Measurements from ENCODE around the gene SLC5A5.
A peak's percentile ranks its signal among the peaks of the same experiment; 100 is the strongest.

SLC5A5 gene

DNA sequence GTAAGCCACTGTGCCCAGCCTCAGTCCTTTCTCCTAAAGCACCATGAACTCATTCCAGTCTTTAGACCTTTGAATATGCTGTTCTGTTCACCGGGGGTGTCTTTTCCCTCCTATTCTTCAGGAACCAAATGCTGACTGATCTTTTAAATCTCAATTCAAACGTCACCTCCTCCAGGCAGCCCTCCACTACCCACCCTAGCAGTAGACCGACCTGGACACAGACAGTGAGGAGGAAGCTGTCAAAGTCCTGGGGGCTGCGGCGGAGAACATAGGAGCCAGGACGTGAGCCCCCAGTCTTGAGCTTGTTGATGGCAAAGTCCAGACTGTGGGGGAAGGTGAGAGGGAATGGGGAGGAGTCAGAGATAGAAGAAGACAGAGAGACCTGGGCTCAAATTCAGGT lies 31.7 kb upstream of the SLC5A5 start:
- TF ChIP-seq NFRKB (IDR thresholded peaks at IDR 0.05): no peak
- no peak for TF ChIP-seq ELF4 (IDR thresholded peaks at IDR 0.05)
- no peak for TF ChIP-seq FOXA1 (IDR thresholded peaks at IDR 0.05)
- no peak for TF ChIP-seq TARDBP (IDR thresholded peaks at IDR 0.05)
- TF ChIP-seq SUZ12 (IDR thresholded peaks at IDR 0.05): no peak
- no peak for TF ChIP-seq SP1 (IDR thresholded peaks at IDR 0.05)
- TF ChIP-seq ZNF384 (IDR thresholded peaks at IDR 0.05): no peak
- TF ChIP-seq FOXK2 (IDR thresholded peaks at IDR 0.05): no peak
- TF ChIP-seq HDGF (IDR thresholded peaks at IDR 0.05; ENCODE audit: borderline replicate concordance): no peak
- ChIA-PET POLR2A (no interaction called here), CTCF (no interaction called here)
- no peak for DNase-seq (ENCODE audit: extremely low spot score)

DNA sequence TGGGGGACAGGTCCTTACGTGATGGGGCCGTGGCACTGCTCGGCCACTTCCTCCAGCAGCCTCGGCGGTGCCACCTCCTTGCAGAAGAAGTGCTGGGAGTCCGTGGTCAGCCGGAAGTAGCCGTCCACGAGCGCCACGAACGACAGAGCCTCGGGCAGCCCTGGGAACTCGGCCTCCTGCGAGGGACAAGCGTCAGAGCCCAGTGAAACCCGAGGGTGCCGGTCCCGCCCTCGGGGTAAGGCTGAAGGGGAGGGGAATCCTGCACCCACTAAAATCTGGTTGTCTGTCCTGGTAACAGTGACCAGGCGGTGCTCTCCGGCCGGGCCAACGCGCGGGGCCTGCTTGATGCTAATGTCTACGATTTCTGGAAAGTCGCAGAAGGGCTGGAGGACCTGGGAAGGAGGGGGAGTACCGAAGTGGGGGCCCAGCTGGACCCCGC lies 30.4 kb upstream of the SLC5A5 start:
- TF ChIP-seq, protein P1, sequence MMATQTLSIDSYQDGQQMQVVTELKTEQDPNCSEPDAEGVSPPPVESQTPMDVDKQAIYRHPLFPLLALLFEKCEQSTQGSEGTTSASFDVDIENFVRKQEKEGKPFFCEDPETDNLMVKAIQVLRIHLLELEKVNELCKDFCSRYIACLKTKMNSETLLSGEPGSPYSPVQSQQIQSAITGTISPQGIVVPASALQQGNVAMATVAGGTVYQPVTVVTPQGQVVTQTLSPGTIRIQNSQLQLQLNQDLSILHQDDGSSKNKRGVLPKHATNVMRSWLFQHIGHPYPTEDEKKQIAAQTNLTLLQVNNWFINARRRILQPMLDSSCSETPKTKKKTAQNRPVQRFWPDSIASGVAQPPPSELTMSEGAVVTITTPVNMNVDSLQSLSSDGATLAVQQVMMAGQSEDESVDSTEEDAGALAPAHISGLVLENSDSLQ (IDR thresholded peaks at IDR 0.05): no peak
- TF ChIP-seq L3MBTL2 (conservative IDR thresholded peaks at IDR 0.05): no peak
- no peak for TF ChIP-seq NFRKB (IDR thresholded peaks at IDR 0.05)
- TF ChIP-seq HDGF (IDR thresholded peaks at IDR 0.05; ENCODE audit: borderline replicate concordance): no peak
- no peak for TF ChIP-seq FOXK2 (IDR thresholded peaks at IDR 0.05)
- no peak for TF ChIP-seq ZNF384 (IDR thresholded peaks at IDR 0.05)
- TF ChIP-seq SP1 (IDR thresholded peaks at IDR 0.05): no peak
- TF ChIP-seq TARDBP (IDR thresholded peaks at IDR 0.05): no peak
- no peak for TF ChIP-seq SUZ12 (IDR thresholded peaks at IDR 0.05)
- no peak for TF ChIP-seq ARNT (IDR thresholded peaks at IDR 0.05)
- TF ChIP-seq ELF4 (IDR thresholded peaks at IDR 0.05): no peak
- TF ChIP-seq CTBP1 (IDR thresholded peaks at IDR 0.05; ENCODE audit: borderline replicate concordance): no peak
- TF ChIP-seq LEF1 (IDR thresholded peaks at IDR 0.05; ENCODE audit: borderline replicate concordance): no peak
- no peak for TF ChIP-seq BHLHE40 (IDR thresholded peaks at IDR 0.05; ENCODE audit: borderline replicate concordance)
- no peak for TF ChIP-seq FOXM1 (IDR thresholded peaks at IDR 0.05; ENCODE audit: borderline replicate concordance)
- no peak for TF ChIP-seq FOXA1 (IDR thresholded peaks at IDR 0.05)
- no peak for DNase-seq (ENCODE audit: extremely low spot score)
- ChIA-PET POLR2A (interaction anchor here (0.8 to 3.1 kb wide), 3 partner anchors 18 to 38 kb away, joined by 3 to 22 read pairs (median 3); partner anchors contain the start of gene RPL18A), CTCF (no interaction called here)

DNA sequence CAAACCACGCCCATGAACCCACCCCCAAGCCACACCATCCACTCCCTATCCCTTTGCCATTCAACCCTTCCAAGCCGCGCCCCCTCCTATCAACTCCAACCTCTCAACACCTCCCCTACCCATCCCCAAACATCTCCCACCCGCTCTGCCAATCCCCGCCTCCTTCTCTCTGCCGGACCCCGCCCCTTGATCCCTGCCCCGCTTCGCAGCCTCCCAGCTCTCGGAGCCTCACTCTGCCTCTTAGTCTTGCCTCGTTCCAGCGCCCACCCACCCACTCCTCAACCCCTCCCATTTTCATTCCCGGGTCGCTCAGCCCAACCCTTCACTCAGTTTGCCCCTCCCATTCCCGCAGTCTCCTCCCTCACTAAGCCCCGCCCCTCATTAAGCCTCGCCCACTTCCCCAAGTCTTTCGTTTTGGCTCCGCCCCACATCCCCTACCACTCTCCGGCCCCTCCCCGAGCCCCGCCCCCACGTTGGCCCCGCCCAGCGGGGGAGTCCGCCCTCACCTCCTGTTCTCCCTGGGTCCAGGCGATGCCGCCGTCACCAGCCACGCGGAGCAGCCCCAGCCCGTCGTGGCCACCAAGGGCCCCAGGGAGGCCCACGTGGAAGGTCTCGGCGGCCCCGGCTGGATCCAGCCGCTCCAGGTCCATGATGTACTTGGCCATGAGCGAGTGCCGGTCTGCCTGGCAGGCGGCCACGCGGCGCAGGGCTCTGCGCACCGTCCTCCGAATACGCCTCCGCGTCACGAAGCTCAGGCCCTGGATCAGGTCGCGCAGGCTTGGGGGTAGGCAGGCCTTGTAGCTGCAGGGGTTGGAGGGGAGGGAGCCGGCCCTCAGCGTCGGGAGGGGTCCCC lies 29.7 kb upstream of the SLC5A5 start:
- CTCF ChIA-PET: no interaction called here
- TF ChIP-seq SP1 (IDR thresholded peaks at IDR 0.05) (peak; percentile 40; the same call in 1 of the 2 replicates), ARNT (IDR thresholded peaks at IDR 0.05) (no peak), CTBP1 (IDR thresholded peaks at IDR 0.05; ENCODE audit: borderline replicate concordance) (no peak), L3MBTL2 (conservative IDR thresholded peaks at IDR 0.05) (peak; percentile 98)
- TF ChIP-seq, protein P1 (IDR thresholded peaks at IDR 0.05): peak; percentile 84
- peak; percentile 97 for DNase-seq (ENCODE audit: extremely low spot score)
- POLR2A ChIA-PET: interaction anchor here (1.0 to 3.1 kb wide), 3 partner anchors 9 to 38 kb away, joined by 3 to 22 read pairs (median 4); partner anchors contain the start of gene RPL18A

DNA sequence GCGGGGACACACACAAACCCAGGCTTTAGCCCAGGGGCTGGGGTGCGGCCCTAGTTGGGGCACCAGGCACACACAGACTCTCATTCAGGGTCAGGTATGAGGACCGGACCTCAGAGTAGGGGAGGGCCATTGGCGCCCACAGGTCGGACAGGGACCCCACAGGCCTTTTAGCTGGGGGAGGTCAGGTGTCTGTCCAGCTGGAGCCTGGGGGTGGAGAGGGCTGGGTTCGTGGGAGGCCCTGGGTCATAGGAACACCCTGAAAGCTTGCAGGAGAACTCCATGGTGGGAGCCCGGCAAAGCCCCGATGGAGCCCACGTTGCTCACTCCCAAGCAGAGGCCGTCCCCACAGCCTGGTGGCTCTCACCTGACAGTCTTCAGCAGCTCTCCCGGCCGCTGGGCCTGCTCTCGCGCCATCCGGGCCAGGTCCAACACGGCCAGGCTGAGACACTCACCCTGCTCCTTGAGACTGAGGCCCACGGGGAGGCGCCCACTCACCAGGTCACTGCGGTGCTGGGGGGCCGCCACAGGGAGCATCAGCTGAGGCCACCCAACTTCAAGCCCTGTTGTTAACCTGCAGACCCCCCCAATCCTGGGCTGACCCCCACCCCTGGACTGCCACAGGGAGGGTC lies 29.0 kb upstream of the SLC5A5 start:
- TF ChIP-seq L3MBTL2 (conservative IDR thresholded peaks at IDR 0.05) (no peak), FOXM1 (IDR thresholded peaks at IDR 0.05; ENCODE audit: borderline replicate concordance) (no peak), SUZ12 (IDR thresholded peaks at IDR 0.05) (no peak), FOXA1 (IDR thresholded peaks at IDR 0.05) (no peak), FOXK2 (IDR thresholded peaks at IDR 0.05) (no peak), NFRKB (IDR thresholded peaks at IDR 0.05) (no peak), ARNT (IDR thresholded peaks at IDR 0.05) (no peak), LEF1 (IDR thresholded peaks at IDR 0.05; ENCODE audit: borderline replicate concordance) (no peak), HDGF (IDR thresholded peaks at IDR 0.05; ENCODE audit: borderline replicate concordance) (no peak), ELF4 (IDR thresholded peaks at IDR 0.05) (no peak), BHLHE40 (IDR thresholded peaks at IDR 0.05; ENCODE audit: borderline replicate concordance) (no peak), ZNF384 (IDR thresholded peaks at IDR 0.05) (no peak), SP1 (IDR thresholded peaks at IDR 0.05) (no peak), TARDBP (IDR thresholded peaks at IDR 0.05) (no peak), CTBP1 (IDR thresholded peaks at IDR 0.05; ENCODE audit: borderline replicate concordance) (no peak)
- TF ChIP-seq, protein P1 (IDR thresholded peaks at IDR 0.05): no peak
- ChIA-PET CTCF (no interaction called here), POLR2A (interaction anchor here (1.6 to 3.1 kb wide), 2 partner anchors 9 to 17 kb away, joined by 4 to 22 read pairs; partner anchors contain the start of gene RPL18A)
- DNase-seq (ENCODE audit: extremely low spot score): no peak

DNA sequence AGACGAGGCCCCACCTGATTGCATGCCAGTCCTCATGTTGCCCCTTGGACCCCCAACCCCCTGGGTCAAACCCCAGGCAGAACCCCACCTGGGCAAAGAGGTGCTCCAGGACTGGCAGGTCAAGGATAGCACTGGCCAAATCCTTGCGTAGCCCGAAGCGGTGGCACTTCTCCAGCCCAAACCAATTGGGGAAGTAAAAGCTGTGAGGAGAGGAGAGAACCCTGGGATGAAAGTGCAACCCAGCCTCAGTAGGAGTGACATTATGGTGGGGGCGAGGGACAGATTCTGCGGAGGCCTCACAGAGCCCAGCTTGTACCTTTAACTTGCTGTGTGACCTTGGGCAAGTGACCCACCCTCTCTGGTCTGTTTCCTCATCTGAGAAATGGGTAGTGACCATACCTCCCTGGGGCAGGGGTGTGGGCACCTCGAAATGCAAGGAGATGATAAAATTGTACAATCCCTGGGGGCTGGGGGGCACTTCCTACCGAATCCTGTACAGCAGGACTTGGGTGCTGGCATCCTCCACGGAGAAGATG lies 28.4 kb upstream of the SLC5A5 start:
- POLR2A ChIA-PET: interaction anchor here (1.6 to 3.1 kb wide), 2 partner anchors 8 to 16 kb away, joined by 4 to 22 read pairs; partner anchors contain the start of gene RPL18A
- DNase-seq (ENCODE audit: extremely low spot score): no peak
- no peak for TF ChIP-seq SUZ12 (IDR thresholded peaks at IDR 0.05)
- TF ChIP-seq FOXM1 (IDR thresholded peaks at IDR 0.05; ENCODE audit: borderline replicate concordance): no peak
- no peak for TF ChIP-seq TARDBP (IDR thresholded peaks at IDR 0.05)
- TF ChIP-seq, protein P1 (IDR thresholded peaks at IDR 0.05): no peak
- no peak for TF ChIP-seq SP1 (IDR thresholded peaks at IDR 0.05)
- no peak for TF ChIP-seq HDGF (IDR thresholded peaks at IDR 0.05; ENCODE audit: borderline replicate concordance)
- CTCF ChIA-PET: interaction anchor here (0.8 kb wide), 1 partner anchor 45 kb away, joined by 3 read pairs; no protein-coding TSS in a partner anchor

All from HEK293T (cell line).